HG03354 (cell line): Measurements from ENCODE around the gene CKB.
A peak's percentile ranks its signal among the peaks of the same experiment; 100 is the strongest.

Experiments
- ATAC-seq: cut with Tn5 transposase; IDR thresholded peaks from one replicate; pipeline ENCODE4 v1.9.1; 2021; ENCODE audit warnings: mild to moderate bottlenecking; ENCODE audit not compliant: unreplicated experiment, poor library complexity, severe bottlenecking

Gene CKB

GRCh38 chr14:103539056-103539825, 16.6 kb upstream of the CKB start:
- ATAC-seq = no peak

GRCh38 chr14:103538291-103539055, 15.8 kb upstream of the CKB start:
- no peak for ATAC-seq

- ATAC-seq = no peak
Observed at GRCh38 chr14:103537175-103537990, 14.8 kb upstream of the CKB start.

- ATAC-seq = no peak
Observed at GRCh38 chr14:103536693-103537092, 14.1 kb upstream of the CKB start.

- ATAC-seq = no peak
Observed at GRCh38 chr14:103535891-103536565, 13.4 kb upstream of the CKB start.

GRCh38 chr14:103535081-103535890, 12.7 kb upstream of the CKB start:
- no peak for ATAC-seq

GRCh38 chr14:103534576-103535061, 12.0 kb upstream of the CKB start:
- no peak for ATAC-seq

GRCh38 chr14:103533999-103534575, 11.5 kb upstream of the CKB start:
- ATAC-seq = no peak

GRCh38 chr14:103533137-103533998, 10.7 kb upstream of the CKB start:
- ATAC-seq = no peak

- no peak for ATAC-seq
Observed at GRCh38 chr14:103532216-103533136, 9.8 kb upstream of the CKB start.

GRCh38 chr14:103531421-103532215, 9.0 kb upstream of the CKB start:
- no peak for ATAC-seq

- ATAC-seq = no peak
Observed at GRCh38 chr14:103530831-103531230, 8.2 kb upstream of the CKB start.

- no peak for ATAC-seq
Observed at GRCh38 chr14:103530390-103530789, 7.8 kb upstream of the CKB start.

- ATAC-seq = peak; percentile 4
Observed at GRCh38 chr14:103529383-103530365, 7.0 kb upstream of the CKB start.
